MM.1S (cell line): ENCODE data around the gene ZNF197.
"Not testable (repeated sequence)": the region's sequence is repeated elsewhere in the genome, so short reads cannot be mapped to it uniquely, and the experiment has no call there.

Experiments
- DNase-seq: peaks from one replicate; pipeline ENCODE4 v3.0.0-alpha.2; 2015
- H2AFZ ChIP-seq: fragments of 300-600 bp; sonication (generic); 2 replicates; pipeline ENCODE4 v1.6.0; 2016; ENCODE audit warnings: antibody characterized with exemption, low read length
- H3F3A ChIP-seq: fragments of 300-600 bp; sonication (generic); 2 replicates; pipeline ENCODE4 v1.6.1; 2016; ENCODE audit warnings: mild to moderate bottlenecking, antibody characterized with exemption, low read length, moderate library complexity, mixed read lengths; ENCODE audit not compliant: insufficient read depth
- H3K27ac ChIP-seq: fragments of 300-600 bp; sonication (generic); 2 replicates; pipeline ENCODE4 v1.5.1; 2016; ENCODE audit warnings: mild to moderate bottlenecking, low read length
- H3K27me3 ChIP-seq: fragments of 300-600 bp; sonication (generic); replicated peaks from 2 replicates; pipeline ENCODE4 v1.6.0; 2016; ENCODE audit warnings: low read length; ENCODE audit not compliant: insufficient read depth
- H3K36me3 ChIP-seq: fragments of 300-600 bp; sonication (generic); replicated peaks from 2 replicates; pipeline ENCODE4 v1.6.1; 2016; ENCODE audit warnings: mild to moderate bottlenecking, low read length, mixed read lengths; ENCODE audit not compliant: insufficient read depth
- H3K4me1 ChIP-seq: fragments of 300-600 bp; sonication (generic); 2 replicates; pipeline ENCODE4 v1.6.1; 2016; ENCODE audit warnings: low read length, mixed read lengths
- H3K4me2 ChIP-seq: fragments of 300-600 bp; sonication (generic); 2 replicates; pipeline ENCODE4 v1.6.0; 2016; ENCODE audit warnings: low read depth, low read length
- H3K4me3 ChIP-seq: fragments of 300-600 bp; sonication (generic); 2 replicates; pipeline ENCODE4 v1.5.1; 2016; ENCODE audit warnings: low read length, mixed read lengths
- H3K79me2 ChIP-seq: fragments of 300-600 bp; sonication (generic); 2 replicates; pipeline ENCODE4 v1.6.1; 2016; ENCODE audit warnings: mixed run types, low read length, mixed read lengths
- H3K9ac ChIP-seq: fragments of 300-600 bp; sonication (generic); 2 replicates; pipeline ENCODE4 v1.6.1; 2016; ENCODE audit warnings: low read length, mixed read lengths
- H3K9me2 ChIP-seq: fragments of 300-600 bp; sonication (generic); replicated peaks from 2 replicates; pipeline ENCODE4 v1.6.1; 2016; ENCODE audit warnings: mild to moderate bottlenecking, low read length, mixed read lengths; ENCODE audit not compliant: insufficient read depth
- H3K9me3 ChIP-seq: fragments of 300-600 bp; sonication (generic); replicated peaks from 2 replicates; pipeline ENCODE4 v1.6.1; 2016; ENCODE audit warnings: mild to moderate bottlenecking, low read length, mixed read lengths; ENCODE audit not compliant: insufficient read depth
- H4K20me1 ChIP-seq: fragments of 300-600 bp; sonication (generic); 2 replicates; pipeline ENCODE4 v1.6.1; 2016; ENCODE audit warnings: mild to moderate bottlenecking, low read length, moderate library complexity, mixed read lengths; ENCODE audit not compliant: insufficient read depth
- CTCF ChIP-seq: fragments of 300-600 bp; sonication (generic); IDR thresholded peaks from 2 replicates; pipeline ENCODE4 v1.5.1; 2016; ENCODE audit warnings: antibody characterized with exemption, low read length, mixed read lengths
- EZH2 ChIP-seq: fragments of 300-600 bp; sonication (generic); optimal IDR thresholded peaks from 2 replicates; pipeline ENCODE3; 2017; ENCODE audit warnings: low read depth, mild to moderate bottlenecking, antibody characterized with exemption, low read length, mixed read lengths
- EZH2phosphoT487 ChIP-seq: fragments of 300-600 bp; sonication (generic); IDR thresholded peaks from 2 replicates; pipeline ENCODE4 v1.6.1; 2018; ENCODE audit warnings: antibody characterized with exemption, low read length

ZNF197 gene

DNA sequence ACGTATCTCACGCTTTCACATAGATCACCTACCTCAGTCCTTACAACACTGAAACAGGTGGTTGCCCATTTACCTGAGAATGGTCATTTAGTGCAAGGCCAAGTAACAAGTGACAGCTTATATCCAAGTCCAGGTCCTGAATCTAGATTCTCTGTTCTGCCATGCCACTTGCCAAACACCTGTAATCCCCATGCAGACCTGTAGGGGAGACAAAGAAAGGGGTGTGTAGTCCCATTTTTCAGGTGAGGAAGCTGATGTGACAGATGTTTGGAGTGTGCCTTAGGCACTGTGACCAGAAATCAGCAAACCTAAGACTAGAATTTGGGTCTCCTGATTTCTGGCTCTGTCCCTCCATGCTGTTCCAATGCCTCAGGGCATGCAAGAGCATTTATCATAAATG is 36.4 kb downstream of the ZNF197 start:
- Histone ChIP-seq H3K36me3 (0 out of 2 replicates have a peak, but pooled peaks cover 11% of the 10 kb centered on the region), H3K79me2 (no peaks in the 10 kb centered on the region), H3K9me3 (no peaks in the 10 kb centered on the region), H3K4me3 (no peak overlapping the region), H3K4me2 (no peak overlapping the region), H3K4me1 (no peaks in the 10 kb centered on the region), H3K27ac (no peak overlapping the region), H3K27me3 (no peaks in the 10 kb centered on the region), H3F3A (no peaks in the 10 kb centered on the region), H3K9ac (no peak overlapping the region), H2AFZ (no peak overlapping the region), H4K20me1 (no peaks in the 10 kb centered on the region), H3K9me2 (no peaks in the 10 kb centered on the region)
- no peak for DNase-seq
- TF ChIP-seq EZH2phosphoT487, result no peak
- TF ChIP-seq CTCF, result peak; percentile 43
- TF ChIP-seq EZH2, result no peak

DNA sequence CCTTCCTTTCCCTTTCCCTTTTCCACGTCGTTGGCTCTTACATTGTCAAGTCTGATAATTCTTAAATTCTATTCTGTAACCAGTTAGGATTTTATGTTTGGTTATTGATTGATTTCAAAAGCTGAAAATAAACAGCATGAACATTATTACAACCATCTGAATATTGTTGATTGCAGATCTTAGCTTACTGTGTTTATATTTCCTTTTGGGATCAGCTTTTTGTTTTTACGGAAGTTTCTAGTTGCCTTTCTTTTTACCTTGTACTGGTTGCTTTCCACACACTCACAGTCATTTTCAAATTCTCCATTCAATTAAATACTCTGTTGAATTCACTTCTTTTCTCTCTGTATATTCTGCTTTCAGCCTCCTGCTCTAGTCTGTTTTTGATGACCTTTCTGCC is 40.3 kb downstream of the ZNF197 start:
- Histone ChIP-seq H3K79me2 (no peaks in the 10 kb centered on the region), H3F3A (no peaks in the 10 kb centered on the region), H4K20me1 (no peaks in the 10 kb centered on the region), H3K9ac (no peak overlapping the region), H3K27ac (no peak overlapping the region), H3K9me2 (no peaks in the 10 kb centered on the region), H3K36me3 (0 out of 2 replicates have a peak, but pooled peaks cover 3% of the 10 kb centered on the region), H3K4me1 (no peaks in the 10 kb centered on the region), H3K9me3 (no peaks in the 10 kb centered on the region), H2AFZ (no peak overlapping the region), H3K4me3 (no peak overlapping the region), H3K27me3 (no peaks in the 10 kb centered on the region), H3K4me2 (no peak overlapping the region)
- DNase-seq, result no peak
- no peak for TF ChIP-seq EZH2
- TF ChIP-seq CTCF, result no peak
- no peak for TF ChIP-seq EZH2phosphoT487

- Histone ChIP-seq H3K9me2 (no peaks in the 10 kb centered on the region), H3K27ac (no peak overlapping the region), H3K4me2 (no peak overlapping the region), H3K79me2 (no peaks in the 10 kb centered on the region), H3F3A (no peaks in the 10 kb centered on the region), H3K36me3 (no peaks in the 10 kb centered on the region), H3K4me1 (no peaks in the 10 kb centered on the region), H3K9me3 (no peaks in the 10 kb centered on the region), H2AFZ (no peak overlapping the region), H3K27me3 (no peaks in the 10 kb centered on the region), H3K9ac (no peak overlapping the region), H3K4me3 (no peak overlapping the region), H4K20me1 (no peaks in the 10 kb centered on the region)
- no peak for DNase-seq
- TF ChIP-seq EZH2, result no peak
- no peak for TF ChIP-seq CTCF
- TF ChIP-seq EZH2phosphoT487, result no peak
Observed at GRCh38 chr3:44666346-44666745, 41.5 kb downstream of the ZNF197 start.

GRCh38 chr3:44669760-44670159 is 44.9 kb downstream of the ZNF197 start:
- Histone ChIP-seq H4K20me1 (no peaks in the 10 kb centered on the region), H2AFZ (no peak overlapping the region), H3K4me3 (no peak overlapping the region), H3F3A (no peaks in the 10 kb centered on the region), H3K4me2 (no peak overlapping the region), H3K4me1 (no peaks in the 10 kb centered on the region), H3K27me3 (no peaks in the 10 kb centered on the region), H3K27ac (no peak overlapping the region), H3K9me2 (no peaks in the 10 kb centered on the region), H3K79me2 (no peaks in the 10 kb centered on the region), H3K36me3 (no peaks in the 10 kb centered on the region), H3K9me3 (no peaks in the 10 kb centered on the region), H3K9ac (no peak overlapping the region)
- no peak for DNase-seq
- TF ChIP-seq EZH2, result no peak
- TF ChIP-seq EZH2phosphoT487, result no peak
- no peak for TF ChIP-seq CTCF

DNA sequence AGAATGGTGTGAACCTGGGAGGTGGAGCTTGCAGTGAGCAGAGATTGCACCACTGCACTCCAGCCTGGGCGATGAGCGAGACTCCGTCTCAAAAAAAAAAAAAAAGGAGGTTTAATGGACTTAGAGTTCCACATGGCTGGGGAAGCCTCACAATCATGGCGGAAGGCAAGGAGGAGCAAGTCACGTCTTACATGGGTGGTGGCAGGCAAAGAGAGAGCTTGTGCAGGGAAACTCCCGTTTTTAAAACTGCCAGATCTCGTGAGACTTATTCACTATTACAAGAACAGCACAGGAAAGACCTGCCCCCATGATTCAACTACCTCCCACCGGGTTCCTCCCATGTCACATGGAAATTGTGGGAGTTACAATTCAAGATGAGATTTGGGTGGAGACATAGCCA is 48.6 kb downstream of the ZNF197 start:
- H2AFZ ChIP-seq, H3K36me3 ChIP-seq, H3K4me2 ChIP-seq, H3K79me2 ChIP-seq, H3K27ac ChIP-seq, H3K27me3 ChIP-seq, H3K4me1 ChIP-seq, H3K9ac ChIP-seq, H3K9me3 ChIP-seq, H4K20me1 ChIP-seq, DNase-seq, H3K4me3 ChIP-seq, H3F3A ChIP-seq, H3K9me2 ChIP-seq: not testable (repeated sequence)
